ENCODE data around the gene FAM32A. TPM values are rescaled to one million over a fixed set of nuclear protein-coding genes. Genes with fewer than 3 reads are reported as not detected.

FAM32A gene
- total RNA-seq: 94.7 and 106 TPM in 2 replicates

GRCh38 chr19:16185123-16185767, at the start of gene FAM32A:
FAM32A (plus strand) TSS chr19:16185410; CDS start chr19:16185443, 33 bp downstream.

GRCh38 chr19:16143399-16144215, 41.6 kb upstream of the FAM32A start, which contains the start of gene HSH2D:
HSH2D (plus strand) TSS chr19:16143685; CDS start chr19:16148751, 5,066 bp downstream.

GRCh38 chr19:16197622-16198369, 12.6 kb downstream of the FAM32A start, which contains the start of gene AP1M1:
AP1M1 (plus strand) TSS chr19:16197911; CDS start chr19:16198027, 116 bp downstream.

Other genes starting within 250 kb of the FAM32A start
- not detected in 2 replicates for gene OR10H4, start 236.4 kb upstream of the FAM32A start, total RNA-seq
- gene TPM4, start 108.9 kb upstream of the FAM32A start, total RNA-seq: 972 and 1,151 TPM in 2 replicates
- gene RAB8A, start 73.5 kb upstream of the FAM32A start, total RNA-seq: 66.1 and 67.5 TPM in 2 replicates
- gene HSH2D, start 41.7 kb upstream of the FAM32A start, total RNA-seq: not detected in 2 replicates
- not detected in 2 replicates for gene CIB3, start 11.9 kb upstream of the FAM32A start, total RNA-seq
- 202 and 204 TPM in 2 replicates for gene AP1M1, start 12.5 kb downstream of the FAM32A start, total RNA-seq
- gene KLF2, start 139.4 kb downstream of the FAM32A start, total RNA-seq: 0.74 and 2.7 TPM in 2 replicates